SU-DHL-6 (cell line): ENCODE results near the gene CTDP1.

ENCODE experiments used
- H2AFZ ChIP-seq: fragments of 200-600 bp; sonication (generic); 2 replicates; pipeline ENCODE4 v1.6.1; 2014; ENCODE audit warnings: low read depth, mild to moderate bottlenecking, moderate library complexity, mixed read lengths, antibody characterized with exemption, low read length; ENCODE audit not compliant: severe bottlenecking
- H3F3A ChIP-seq: fragments of 200-600 bp; shearing (Covaris generic); 2 replicates; pipeline ENCODE4 v1.6.0; 2016; ENCODE audit warnings: antibody characterized with exemption, mild to moderate bottlenecking; ENCODE audit not compliant: insufficient read depth
- H3K27ac ChIP-seq: fragments of 200-600 bp; sonication (generic); 2 replicates; pipeline ENCODE4 v1.5.1; 2016; ENCODE audit warnings: low read depth, mild to moderate bottlenecking, low read length, moderate library complexity, mixed read lengths
- H3K27me3 ChIP-seq: fragments of 200-600 bp; sonication (generic), shearing (Covaris generic); 2 replicates; pipeline ENCODE4 v1.6.0; 2014; ENCODE audit warnings: mild to moderate bottlenecking, low read length
- H3K36me3 ChIP-seq: fragments of 200-600 bp; sonication (generic); 2 replicates; pipeline ENCODE4 v1.6.1; 2014; ENCODE audit warnings: mild to moderate bottlenecking, low read length, mixed read lengths
- H3K4me2 ChIP-seq: fragments of 300-600, 200-600 bp; shearing (Covaris generic), sonication (generic); 2 replicates; pipeline ENCODE4 v1.6.0; 2014; ENCODE audit warnings: low read length, low read depth, mild to moderate bottlenecking; ENCODE audit not compliant: poor library complexity, severe bottlenecking
- H3K4me3 ChIP-seq: fragments of 200-600 bp; sonication (generic); 2 replicates; pipeline ENCODE4 v1.5.1; 2014; ENCODE audit warnings: antibody characterized with exemption, low read length, mild to moderate bottlenecking, mixed read lengths; ENCODE audit not compliant: insufficient read depth, poor library complexity, severe bottlenecking
- H3K79me2 ChIP-seq: fragments of 200-600 bp; sonication (generic); 2 replicates; pipeline ENCODE4 v1.6.1; 2014; ENCODE audit warnings: mild to moderate bottlenecking, low read length, moderate library complexity; ENCODE audit not compliant: insufficient read depth
- H3K9ac ChIP-seq: fragments of 200-600 bp; sonication (generic); 2 replicates; pipeline ENCODE4 v1.7.0; 2014; ENCODE audit warnings: mild to moderate bottlenecking, low read length
- H3K9me2 ChIP-seq: fragments of 200-600 bp; sonication (generic); replicated peaks from 2 replicates; pipeline ENCODE4 v1.6.1; 2014; ENCODE audit warnings: low read length; ENCODE audit not compliant: insufficient read depth
- H3K9me3 ChIP-seq: fragments of 200-600 bp; sonication (generic); 2 replicates; pipeline ENCODE4 v1.6.1; 2014; ENCODE audit warnings: low read length, mixed read lengths; ENCODE audit not compliant: insufficient read depth
- H4K20me1 ChIP-seq: fragments of 200-600 bp; sonication (generic); 2 replicates; pipeline ENCODE4 v1.6.1; 2014; ENCODE audit warnings: low read depth, mild to moderate bottlenecking, antibody characterized with exemption, low read length, moderate library complexity, mixed read lengths
- CTCF ChIP-seq: fragments of 200-600 bp; sonication (generic); IDR thresholded peaks from one replicate; pipeline ENCODE4 v1.5.1; 2017; ENCODE audit warnings: antibody characterized with exemption, mild to moderate bottlenecking, low read length, moderate library complexity; ENCODE audit not compliant: insufficient read depth, poor library complexity, severe bottlenecking
- EZH2phosphoT487 ChIP-seq: fragments of 200-600 bp; sonication (generic), shearing (Covaris generic); conservative IDR thresholded peaks from 2 replicates; pipeline ENCODE4 v1.6.1; 2018; ENCODE audit warnings: mild to moderate bottlenecking, antibody characterized with exemption, low read length, moderate library complexity, mixed read lengths

The CTDP1 gene

GRCh38 chr18:79685281-79685680, 5.7 kb downstream of the CTDP1 start:
- no peak overlapping the region for H3K4me2 ChIP-seq
- no peak overlapping the region for H3K27ac ChIP-seq
- H3K36me3 ChIP-seq = no peaks in the 10 kb centered on the region
- H3K4me3 ChIP-seq = no peak overlapping the region
- H3F3A ChIP-seq = no peaks in the 10 kb centered on the region
- H3K79me2 ChIP-seq = peaks cover 89% of the 10 kb centered on the region
- TF ChIP-seq EZH2phosphoT487 (no peak), CTCF (no peak)
- no peaks in the 10 kb centered on the region for H3K27me3 ChIP-seq
- H3K9me3 ChIP-seq = no peaks in the 10 kb centered on the region
- no peaks in the 10 kb centered on the region for H3K9me2 ChIP-seq
- H3K9ac ChIP-seq = no peak overlapping the region
- peaks cover 32% of the 10 kb centered on the region; the same call in 1 of the 2 replicates for H4K20me1 ChIP-seq
- H2AFZ ChIP-seq = no peak overlapping the region

- Histone ChIP-seq H3K4me3 (no peak overlapping the region), H3K27ac (no peak overlapping the region), H3K9ac (no peak overlapping the region), H3K4me2 (no peak overlapping the region), H3K79me2 (peaks cover 89% of the 10 kb centered on the region), H3K9me2 (no peaks in the 10 kb centered on the region), H2AFZ (no peak overlapping the region), H3K36me3 (no peaks in the 10 kb centered on the region), H3F3A (no peaks in the 10 kb centered on the region), H4K20me1 (peaks cover 26% of the 10 kb centered on the region; the same call in 1 of the 2 replicates), H3K27me3 (no peaks in the 10 kb centered on the region), H3K9me3 (no peaks in the 10 kb centered on the region)
- TF ChIP-seq EZH2phosphoT487 (no peak), CTCF (no peak)
Observed at GRCh38 chr18:79685971-79686370, 6.4 kb downstream of the CTDP1 start.

- no peaks in the 10 kb centered on the region for H3K36me3 ChIP-seq
- peaks cover 20% of the 10 kb centered on the region; the same call in 1 of the 2 replicates for H4K20me1 ChIP-seq
- H3K9me3 ChIP-seq = no peaks in the 10 kb centered on the region
- H3K79me2 ChIP-seq = peaks cover 83% of the 10 kb centered on the region
- no peaks in the 10 kb centered on the region for H3K27me3 ChIP-seq
- H3K9me2 ChIP-seq = no peaks in the 10 kb centered on the region
- H2AFZ ChIP-seq = no peak overlapping the region
- H3F3A ChIP-seq = no peaks in the 10 kb centered on the region
- H3K4me3 ChIP-seq = no peak overlapping the region
- no peak overlapping the region for H3K27ac ChIP-seq
- no peak overlapping the region for H3K4me2 ChIP-seq
- TF ChIP-seq CTCF = no peak
- no peak for TF ChIP-seq EZH2phosphoT487
- no peak overlapping the region for H3K9ac ChIP-seq
Observed at GRCh38 chr18:79687806-79688205, 8.2 kb downstream of the CTDP1 start.
